Stimulated activated naive CD8-positive, alpha-beta T cell treated with anti-CD3 and anti-CD28 coated beads, Interleukin-15, amount 100 ng/mL, for 72 hours (primary cell): ENCODE data around the gene SOX9.
"Not testable (repeated sequence)": the region's sequence is repeated elsewhere in the genome, so short reads cannot be mapped to it uniquely, and the experiment has no call there.

Source experiments
- ATAC-seq: fragments of 150-1000 bp; cut with Tn5 transposase; 2 replicates; pipeline ENCODE4 v1.10.0; 2021; ENCODE audit warnings: mild to moderate bottlenecking, moderate library complexity
- DNase-seq, 2 donors: peaks; one replicate each; pipeline ENCODE4 v3.0.0; 2021 to 2022
- H3K27ac Mint-ChIP-seq, 2 donors: one replicate each; pipeline ENCODE4 v1.8.0; 2022; ENCODE audit warnings: mild to moderate bottlenecking in 2 of 2, mixed read lengths in 2 of 2, moderate library complexity in 2 of 2
- H3K27me3 Mint-ChIP-seq: one replicate; pipeline ENCODE4 v1.8.0; 2022; ENCODE audit warnings: mixed read lengths
- H3K4me1 Mint-ChIP-seq: one replicate; pipeline ENCODE4 v1.8.0; 2022; ENCODE audit warnings: mild to moderate bottlenecking, mixed read lengths
- H3K4me3 Mint-ChIP-seq, 2 donors: one replicate each; pipeline ENCODE4 v1.8.0; 2022; ENCODE audit warnings: mild to moderate bottlenecking in 2 of 2, mixed read lengths in 2 of 2, moderate library complexity in 1 of 2
- H3K9me3 Mint-ChIP-seq, 2 donors: one replicate each; pipeline ENCODE4 v1.8.0; 2022; ENCODE audit warnings: mixed read lengths in 2 of 2

The SOX9 gene

GRCh38 chr17:72102366-72102765, 18.5 kb upstream of the SOX9 start:
- no peak for DNase-seq
- Mint-ChIP-seq H3K9me3 (peaks cover 12 to 26% of the 10 kb centered on the region in 2 donors), H3K27ac (no peak overlapping the region), H3K4me1 (no peaks in the 10 kb centered on the region), H3K4me3 (no peak overlapping the region), H3K27me3 (peaks cover 14% of the 10 kb centered on the region)
- no peak for ATAC-seq

GRCh38 chr17:72104164-72104862, 16.5 kb upstream of the SOX9 start:
- Mint-ChIP-seq H3K27ac (no peak overlapping the region), H3K27me3 (peaks cover 22% of the 10 kb centered on the region), H3K4me1 (no peaks in the 10 kb centered on the region), H3K4me3 (no peak overlapping the region), H3K9me3 (peaks cover 4 to 17% of the 10 kb centered on the region in 2 donors)
- no peak for ATAC-seq
- no peak for DNase-seq

- peaks cover 25% of the 10 kb centered on the region for H3K27me3 Mint-ChIP-seq
- H3K4me3 Mint-ChIP-seq = no peak overlapping the region
These were observed 16.0 kb upstream of the SOX9 start for GRCh38 chr17:72104863-72105234.

GRCh38 chr17:72107100-72107499, 13.7 kb upstream of the SOX9 start:
- Mint-ChIP-seq H3K4me1 (no peaks in the 10 kb centered on the region), H3K9me3 (peaks cover 4 to 13% of the 10 kb centered on the region in 2 donors), H3K27me3 (peaks cover 43% of the 10 kb centered on the region), H3K27ac (no peak overlapping the region), H3K4me3 (no peak overlapping the region)
- ATAC-seq (no peak), DNase-seq (no peak)

More at GRCh38 chr17:72104863-72105234, 16.0 kb upstream of the SOX9 start:
- ATAC-seq (no peak), DNase-seq (no peak)
- no peaks in the 10 kb centered on the region for H3K4me1 Mint-ChIP-seq
- no peak overlapping the region for H3K27ac Mint-ChIP-seq
- H3K9me3 Mint-ChIP-seq = peaks cover 4 to 17% of the 10 kb centered on the region in 2 donors

GRCh38 chr17:72110231-72110941, 10.4 kb upstream of the SOX9 start:
- Mint-ChIP-seq H3K9me3 (peaks cover 0 to under 1% of the 10 kb centered on the region in 2 donors), H3K4me3 (no peak overlapping the region), H3K4me1 (peaks cover 2% of the 10 kb centered on the region), H3K27ac (no peak overlapping the region), H3K27me3 (peaks cover 56% of the 10 kb centered on the region)
- no peak for DNase-seq
- ATAC-seq = no peak

- Mint-ChIP-seq H3K9me3 (no peaks in the 10 kb centered on the region), H3K4me1 (peaks cover 7% of the 10 kb centered on the region), H3K4me3 (no peak overlapping the region), H3K27me3 (peaks cover 60% of the 10 kb centered on the region), H3K27ac (no peak overlapping the region)
- DNase-seq (no peak), ATAC-seq (no peak)
These were observed 9.9 kb upstream of the SOX9 start for GRCh38 chr17:72110942-72111318.

- no peak overlapping the region for H3K4me3 Mint-ChIP-seq
- peaks cover 12% of the 10 kb centered on the region for H3K4me1 Mint-ChIP-seq
- no peak for DNase-seq
- no peaks in the 10 kb centered on the region for H3K9me3 Mint-ChIP-seq
- no peak for ATAC-seq
- no peak overlapping the region for H3K27ac Mint-ChIP-seq
- H3K27me3 Mint-ChIP-seq = peaks cover 65% of the 10 kb centered on the region
These were observed 9.4 kb upstream of the SOX9 start for GRCh38 chr17:72111336-72111923.

GRCh38 chr17:72111926-72112325, 8.9 kb upstream of the SOX9 start:
- DNase-seq, H3K4me3 Mint-ChIP-seq, ATAC-seq, H3K9me3 Mint-ChIP-seq, H3K27ac Mint-ChIP-seq: not testable (repeated sequence)
- Mint-ChIP-seq H3K27me3 (peaks cover 69% of the 10 kb centered on the region), H3K4me1 (peaks cover 13% of the 10 kb centered on the region)

GRCh38 chr17:72113751-72114150, 7.1 kb upstream of the SOX9 start:
- Mint-ChIP-seq H3K27me3 (peaks cover 79% of the 10 kb centered on the region), H3K9me3 (no peaks in the 10 kb centered on the region), H3K27ac (no peak overlapping the region), H3K4me3 (no peak overlapping the region), H3K4me1 (peaks cover 27% of the 10 kb centered on the region)
- ATAC-seq = no peak
- DNase-seq = no peak

- Mint-ChIP-seq H3K27me3 (peaks cover 88% of the 10 kb centered on the region), H3K9me3 (no peaks in the 10 kb centered on the region), H3K4me3 (peak overlapping the region in 1 of 2 donors; percentile 45), H3K27ac (no peak overlapping the region), H3K4me1 (peaks cover 34% of the 10 kb centered on the region)
- DNase-seq = no peak
- no peak for ATAC-seq
These were observed 4.9 kb upstream of the SOX9 start for GRCh38 chr17:72115781-72116525.

GRCh38 chr17:72116661-72117521, 3.9 kb upstream of the SOX9 start:
- H3K4me3 Mint-ChIP-seq = peak overlapping the region in 1 of 2 donors; percentile 45
- no peak for ATAC-seq
- H3K4me1 Mint-ChIP-seq = peaks cover 43% of the 10 kb centered on the region
- no peak for DNase-seq
- no peaks in the 10 kb centered on the region for H3K9me3 Mint-ChIP-seq
- H3K27ac Mint-ChIP-seq = no peak overlapping the region
- peaks cover 89% of the 10 kb centered on the region for H3K27me3 Mint-ChIP-seq

- ATAC-seq (no peak), DNase-seq (no peak)
- Mint-ChIP-seq H3K9me3 (no peaks in the 10 kb centered on the region), H3K27me3 (peaks cover 98% of the 10 kb centered on the region), H3K4me3 (peak overlapping the region in 1 of 2 donors; percentile 8), H3K4me1 (peaks cover 47% of the 10 kb centered on the region), H3K27ac (no peak overlapping the region)
These were observed 3.1 kb upstream of the SOX9 start for GRCh38 chr17:72117535-72118334.

- Mint-ChIP-seq H3K27me3 (peaks cover 100% of the 10 kb centered on the region), H3K9me3 (no peaks in the 10 kb centered on the region), H3K4me3 (peak overlapping the region in 1 of 2 donors; percentile 8), H3K27ac (no peak overlapping the region), H3K4me1 (peaks cover 53% of the 10 kb centered on the region)
- peak in 1 of 2 donors; percentile 25 for DNase-seq
- ATAC-seq = no peak
These were observed 2.3 kb upstream of the SOX9 start for GRCh38 chr17:72118335-72119076.
